ENCODE data around the gene PACS1. TPM values are rescaled to one million over a fixed set of nuclear protein-coding genes. Genes with fewer than 3 reads are reported as not detected.
A peak's percentile ranks its signal among the peaks of the same experiment; 100 is the strongest.

PACS1 gene
- total and polyA plus RNA-seq, 2 donors (not counting 1 experiment from before 2014, with no cell fraction given), result 131 to 303 TPM

DNA sequence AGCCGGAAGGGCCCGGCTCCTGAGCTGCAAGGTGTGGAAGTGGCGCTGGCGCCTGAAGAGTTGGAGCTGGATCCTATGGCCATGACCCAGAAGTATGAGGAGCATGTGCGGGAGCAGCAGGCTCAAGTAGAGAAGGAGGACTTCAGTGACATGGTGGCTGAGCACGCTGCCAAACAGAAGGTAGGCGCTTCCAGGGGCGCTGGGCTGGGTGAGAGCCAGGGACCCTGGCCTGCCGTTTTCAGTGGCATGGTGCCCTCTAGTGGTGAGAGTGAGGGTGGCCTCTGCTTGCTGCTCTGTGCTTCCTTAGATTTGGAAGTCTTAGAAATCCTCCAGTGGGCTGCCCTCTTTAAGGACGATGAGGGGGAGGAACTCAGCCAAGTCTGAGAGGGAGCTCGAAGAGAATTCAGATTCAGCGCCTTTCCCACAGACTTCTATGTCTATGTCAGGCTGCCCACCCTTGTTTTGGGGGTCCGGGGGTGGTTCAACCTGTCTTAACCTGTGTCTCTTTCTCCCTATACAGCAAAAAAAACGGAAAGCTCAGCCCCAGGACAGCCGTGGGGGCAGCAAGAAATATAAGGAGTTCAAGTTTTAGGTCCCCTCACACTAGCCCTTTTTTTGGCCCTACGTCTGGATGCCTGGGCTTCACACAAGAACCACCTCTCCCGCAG is 1.8 kb upstream of the PACS1 start:
- Histone ChIP-seq H3K4me2 (replicated peaks; ENCODE audit: low read depth, low read length, poor library complexity, severe bottlenecking) (peak overlapping the region; percentile 91), H3K27me3 (replicated peaks in 1 of 4; ENCODE audit: control extremely low read depth in 1 of 4, control insufficient read depth in 3 of 4, insufficient read depth in 4 of 4, low read length in 3 of 4) (no peaks in the 10 kb centered on the region), H3K27ac (ENCODE audit: low read length in 2 of 2) (peak overlapping the region; percentile 69 to 76), H3K9ac (ENCODE audit: low read length) (no peak overlapping the region), H3K9me3 (ENCODE audit: control extremely low read depth in 1 of 3, control insufficient read depth in 2 of 3, insufficient read depth in 1 of 3, low read length in 2 of 3) (no peaks in the 10 kb centered on the region), H4K20me1 (ENCODE audit: control insufficient read depth, insufficient read depth, low read length, poor library complexity, severe bottlenecking) (peaks cover 35% of the 10 kb centered on the region), H3K4me3 (ENCODE audit: control extremely low read depth in 1 of 5, extremely low read depth in 1 of 5, insufficient read depth in 1 of 5, low read depth in 2 of 5, low read length in 4 of 5) (no peak overlapping the region), H2AFZ (ENCODE audit: insufficient read depth, low read depth, low read length, poor library complexity, severe bottlenecking) (no peak overlapping the region), H3K4me1 (ENCODE audit: control insufficient read depth in 2 of 2, insufficient read depth in 2 of 2, low read length in 2 of 2) (peaks cover 42 to 51% of the 10 kb centered on the region in 2 donors), H3K36me3 (replicated peaks in 1 of 2; ENCODE audit: control extremely low read depth in 1 of 2, control insufficient read depth in 1 of 2, extremely low read depth in 1 of 2, insufficient read depth in 2 of 2, low read length in 1 of 2) (peaks cover 3 to 63% of the 10 kb centered on the region in 2 experiments), H3K79me2 (ENCODE audit: control insufficient read depth, insufficient read depth, low read length) (peaks cover 40% of the 10 kb centered on the region)
- peaks cover 57% of the 10 kb centered on the region for H3K4me1 Mint-ChIP-seq
- ATAC-seq (ENCODE audit: low read depth) (no peak), DNase-seq (peak; percentile 84)
- TF ChIP-seq EZH2 (IDR thresholded peaks at IDR 0.05; ENCODE audit: borderline replicate concordance, insufficient read depth, low read depth, low read length, poor library complexity, severe bottlenecking), result no peak
- TF ChIP-seq, protein P1, sequence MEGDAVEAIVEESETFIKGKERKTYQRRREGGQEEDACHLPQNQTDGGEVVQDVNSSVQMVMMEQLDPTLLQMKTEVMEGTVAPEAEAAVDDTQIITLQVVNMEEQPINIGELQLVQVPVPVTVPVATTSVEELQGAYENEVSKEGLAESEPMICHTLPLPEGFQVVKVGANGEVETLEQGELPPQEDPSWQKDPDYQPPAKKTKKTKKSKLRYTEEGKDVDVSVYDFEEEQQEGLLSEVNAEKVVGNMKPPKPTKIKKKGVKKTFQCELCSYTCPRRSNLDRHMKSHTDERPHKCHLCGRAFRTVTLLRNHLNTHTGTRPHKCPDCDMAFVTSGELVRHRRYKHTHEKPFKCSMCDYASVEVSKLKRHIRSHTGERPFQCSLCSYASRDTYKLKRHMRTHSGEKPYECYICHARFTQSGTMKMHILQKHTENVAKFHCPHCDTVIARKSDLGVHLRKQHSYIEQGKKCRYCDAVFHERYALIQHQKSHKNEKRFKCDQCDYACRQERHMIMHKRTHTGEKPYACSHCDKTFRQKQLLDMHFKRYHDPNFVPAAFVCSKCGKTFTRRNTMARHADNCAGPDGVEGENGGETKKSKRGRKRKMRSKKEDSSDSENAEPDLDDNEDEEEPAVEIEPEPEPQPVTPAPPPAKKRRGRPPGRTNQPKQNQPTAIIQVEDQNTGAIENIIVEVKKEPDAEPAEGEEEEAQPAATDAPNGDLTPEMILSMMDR (IDR thresholded peaks at IDR 0.05), result peak; percentile 87
- POLR2A ChIA-PET, result interaction anchor here (0.7 to 3.1 kb wide), 6 partner anchors 9 to 112 kb away, joined by 3 to 12 read pairs (median 4); partner anchors contain the start of gene SF3B2
- no peaks in the 10 kb centered on the region for H3K9me3 Mint-ChIP-seq (ENCODE audit: insufficient read depth)
- peak overlapping the region; percentile 94 for H3K4me3 Mint-ChIP-seq
- WGBS (ENCODE audit: insufficient coverage), result 61% methylated on average over 12 of the region's 17 CpGs
- no peaks in the 10 kb centered on the region for H3K27me3 Mint-ChIP-seq
- CTCF ChIA-PET, result interaction anchor here (0.6 to 7.4 kb wide), 32 partner anchors 9 to 194 kb away, joined by 3 to 98 read pairs (median 5); partner anchors contain the start of gene SF3B2
- intact Hi-C loops (cut with micrococcal nuclease), result loop anchor here (2.0 kb wide), 1 partner anchor 59 kb away; no protein-coding TSS in a partner anchor
- H3K27ac Mint-ChIP-seq, result peak overlapping the region; percentile 99
